Kasumi-1 (cell line): ENCODE results near the gene RABGAP1.

Experiments
- DNase-seq, 2 experiments: peaks; one replicate each; lab custom pipeline; 2025; lab: John Stamatoyannopoulos, UW

Gene RABGAP1

DNA sequence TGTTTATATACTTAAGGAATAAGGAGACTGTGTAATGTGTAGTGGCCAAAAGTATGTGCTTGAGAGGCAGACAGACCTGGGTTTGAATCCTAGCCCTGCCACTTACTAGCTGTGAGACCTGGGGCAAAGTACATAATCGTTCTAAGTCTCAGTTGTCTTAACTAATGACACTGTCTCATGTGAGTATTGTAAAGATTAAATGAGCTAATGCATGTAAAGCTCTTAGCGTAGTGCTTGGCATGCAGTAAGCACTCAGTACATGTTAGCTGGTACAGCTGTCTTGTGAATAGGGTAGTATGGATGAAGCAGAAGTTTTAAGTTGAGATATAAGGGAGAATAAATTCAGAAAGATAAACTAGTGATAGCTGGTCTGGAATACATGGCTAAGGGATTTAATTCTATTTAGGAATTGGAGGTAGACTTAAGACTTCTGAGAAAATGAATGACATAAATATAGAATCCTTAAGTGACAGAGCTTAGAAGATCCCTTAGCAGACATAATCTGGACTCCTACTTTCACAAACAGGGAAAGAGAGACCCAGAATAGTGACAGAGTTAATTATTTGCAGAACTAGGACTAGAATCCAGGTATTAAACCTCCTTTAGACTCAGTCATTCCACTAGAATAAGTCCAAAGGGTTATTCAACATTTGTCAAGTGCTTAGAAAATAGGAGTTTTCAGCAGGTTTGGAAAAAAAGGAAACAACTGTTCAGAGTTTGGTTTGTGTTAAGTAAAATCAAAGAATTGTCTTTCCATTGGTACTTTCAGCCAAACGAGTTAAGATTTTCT is 105.8 kb downstream of the RABGAP1 start:
- no peak for DNase-seq

DNA sequence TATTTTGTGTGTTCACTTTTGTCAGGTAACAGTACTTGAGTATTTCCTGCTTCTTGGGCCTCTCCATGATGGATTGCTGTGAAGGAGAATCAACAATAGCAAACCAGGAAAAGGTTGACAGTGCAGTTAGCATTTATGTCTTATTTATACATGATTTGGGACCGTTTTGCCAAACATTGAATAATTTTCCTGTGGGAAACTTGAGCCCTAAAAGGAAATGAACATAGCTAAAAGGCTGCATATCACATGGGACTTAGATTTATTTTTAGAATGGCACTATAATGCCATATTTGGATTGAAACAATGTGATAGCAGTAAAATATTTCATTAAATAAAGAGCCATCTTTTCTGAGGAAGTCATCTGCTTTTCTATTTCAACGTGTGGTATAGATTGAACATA is 107.9 kb downstream of the RABGAP1 start:
- no peak for DNase-seq

DNA sequence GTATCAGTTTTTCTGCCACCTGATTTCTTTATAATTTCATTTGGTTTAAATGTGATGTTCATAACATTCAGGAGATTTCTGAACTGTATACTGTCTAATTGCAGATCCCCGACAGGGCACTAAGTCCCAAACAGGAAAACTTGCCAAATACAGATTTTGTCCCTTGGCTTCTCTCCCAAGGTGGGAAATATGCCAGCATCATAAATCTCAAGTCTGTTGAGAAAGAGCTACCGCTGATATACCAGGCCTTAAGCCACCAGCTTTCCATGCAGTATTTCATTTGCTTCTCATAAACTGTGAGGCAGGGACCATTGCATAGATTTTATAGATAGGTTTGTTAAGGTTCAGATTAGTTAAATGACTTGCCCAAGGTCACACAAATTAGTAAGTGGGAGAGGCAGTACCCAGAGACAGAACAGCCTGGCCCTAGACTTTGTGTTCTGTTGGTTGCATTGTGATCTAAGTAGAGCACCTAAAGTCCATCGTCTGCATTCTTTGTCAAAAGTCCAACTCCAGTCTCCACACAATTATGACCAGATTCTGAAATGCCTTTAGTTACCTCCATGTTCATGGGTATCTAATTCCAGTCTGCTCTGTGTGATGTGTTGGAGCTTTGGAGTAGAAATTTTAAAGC is 108.9 kb downstream of the RABGAP1 start:
- DNase-seq: no peak

DNA sequence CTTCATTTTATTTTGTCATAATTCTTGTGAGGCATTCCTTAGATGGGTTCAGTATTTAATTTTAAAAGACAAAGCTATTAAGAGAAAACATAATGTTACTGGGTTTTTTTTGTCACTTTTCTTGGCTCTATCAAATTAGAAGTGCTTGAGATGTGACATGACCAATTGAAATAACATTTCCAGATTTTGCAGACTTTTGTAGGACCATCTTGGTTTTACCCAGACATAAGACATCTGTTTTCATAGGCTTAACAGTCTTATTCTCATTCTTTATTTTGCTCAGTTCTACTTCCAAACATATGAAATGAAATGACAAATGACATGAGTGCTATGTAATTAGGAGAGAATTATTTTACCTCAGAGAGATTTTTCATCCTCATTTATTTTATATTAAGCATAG is 112.2 kb downstream of the RABGAP1 start:
- DNase-seq: no peak

DNA sequence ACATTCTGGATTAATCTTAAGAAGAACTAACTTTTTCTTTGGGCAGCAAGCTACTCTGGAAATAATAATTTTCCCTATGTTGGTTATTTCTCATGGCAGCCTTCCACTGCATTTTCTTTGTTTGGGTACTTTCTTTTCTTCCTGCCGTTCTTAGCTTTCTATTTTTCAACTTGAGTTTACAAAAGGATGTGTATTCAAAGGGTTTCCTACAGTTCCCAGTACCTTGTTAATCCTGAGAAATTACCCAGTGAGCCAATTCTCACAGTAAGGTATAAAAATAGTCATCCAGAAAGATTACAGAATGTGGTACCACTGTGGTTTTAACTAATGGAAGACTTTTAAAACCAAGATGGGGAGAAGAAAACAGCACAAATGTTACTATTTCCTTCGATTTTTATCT is 112.9 kb downstream of the RABGAP1 start:
- DNase-seq: no peak

DNA sequence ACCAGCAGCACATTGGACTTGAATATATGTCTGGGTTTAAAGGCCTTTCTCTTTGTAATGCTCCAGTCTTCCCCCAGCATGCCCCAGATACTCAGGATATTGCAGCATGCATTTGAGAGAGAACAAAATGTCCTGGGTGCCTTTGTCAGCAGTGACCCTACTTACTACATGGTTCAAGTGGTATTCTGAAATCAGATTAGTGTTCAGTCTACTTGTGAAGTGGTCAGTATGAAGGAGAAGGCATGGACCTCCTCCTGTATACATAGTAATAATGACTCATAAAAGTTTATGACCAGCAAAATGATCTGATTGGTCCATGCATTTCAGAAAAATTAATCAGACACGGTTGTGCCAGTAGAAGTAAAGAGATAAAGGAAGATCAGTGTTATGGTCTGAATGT is 118.0 kb downstream of the RABGAP1 start:
- no peak for DNase-seq

DNA sequence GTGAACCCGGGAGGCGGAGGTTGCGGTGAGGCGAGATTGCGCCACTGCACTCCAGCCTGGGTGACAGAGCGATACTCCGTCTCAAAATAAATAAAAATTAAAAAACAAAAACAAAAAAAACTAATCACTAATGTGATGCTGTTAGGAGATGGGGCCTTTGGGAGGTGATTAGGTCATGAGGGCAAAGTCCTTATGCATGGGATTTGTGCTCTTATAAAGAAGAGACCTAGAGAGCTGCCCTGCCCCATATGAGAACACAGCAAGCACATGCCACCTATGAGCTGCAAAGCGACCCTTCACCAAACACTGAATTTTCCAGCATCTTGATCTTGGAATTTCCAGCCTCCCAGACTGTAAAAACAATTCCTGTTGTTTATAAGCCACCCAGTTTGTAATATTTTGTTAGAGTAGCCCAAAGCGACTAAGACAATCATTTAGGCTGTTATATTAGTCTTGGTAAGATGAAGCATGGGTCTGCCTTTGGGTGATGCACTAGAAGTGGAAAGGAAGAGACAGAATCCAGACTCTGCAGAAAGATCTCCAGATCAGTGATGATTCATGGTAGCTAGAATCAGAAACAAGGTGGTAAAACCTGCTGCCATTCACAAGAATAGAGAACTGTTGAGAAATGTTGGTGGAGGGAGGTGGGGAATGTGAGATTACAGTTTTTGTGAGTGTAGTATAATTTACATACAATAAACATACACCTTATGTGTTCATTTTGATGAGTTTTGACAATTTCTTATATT is 118.8 kb downstream of the RABGAP1 start:
- no peak for DNase-seq

DNA sequence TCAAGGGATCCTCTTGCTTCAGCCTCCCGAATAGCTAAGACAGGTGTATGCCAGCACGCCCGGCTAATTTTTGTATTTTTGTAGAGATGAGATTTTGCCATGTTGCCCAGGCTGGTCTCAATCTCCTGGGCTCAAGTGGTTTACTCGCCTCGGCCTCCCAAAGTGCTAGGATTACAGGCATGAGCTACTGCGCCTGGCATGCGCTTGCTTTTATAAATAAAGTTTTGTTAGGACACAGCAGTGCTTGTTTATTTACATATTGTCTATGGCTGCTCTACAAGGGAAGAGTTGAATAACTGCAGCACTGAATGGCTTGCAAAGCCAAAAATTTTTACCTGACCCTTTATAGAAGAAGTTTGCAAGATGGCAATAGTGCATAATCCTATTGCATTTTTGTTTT is 120.4 kb downstream of the RABGAP1 start:
- DNase-seq: no peak

DNA sequence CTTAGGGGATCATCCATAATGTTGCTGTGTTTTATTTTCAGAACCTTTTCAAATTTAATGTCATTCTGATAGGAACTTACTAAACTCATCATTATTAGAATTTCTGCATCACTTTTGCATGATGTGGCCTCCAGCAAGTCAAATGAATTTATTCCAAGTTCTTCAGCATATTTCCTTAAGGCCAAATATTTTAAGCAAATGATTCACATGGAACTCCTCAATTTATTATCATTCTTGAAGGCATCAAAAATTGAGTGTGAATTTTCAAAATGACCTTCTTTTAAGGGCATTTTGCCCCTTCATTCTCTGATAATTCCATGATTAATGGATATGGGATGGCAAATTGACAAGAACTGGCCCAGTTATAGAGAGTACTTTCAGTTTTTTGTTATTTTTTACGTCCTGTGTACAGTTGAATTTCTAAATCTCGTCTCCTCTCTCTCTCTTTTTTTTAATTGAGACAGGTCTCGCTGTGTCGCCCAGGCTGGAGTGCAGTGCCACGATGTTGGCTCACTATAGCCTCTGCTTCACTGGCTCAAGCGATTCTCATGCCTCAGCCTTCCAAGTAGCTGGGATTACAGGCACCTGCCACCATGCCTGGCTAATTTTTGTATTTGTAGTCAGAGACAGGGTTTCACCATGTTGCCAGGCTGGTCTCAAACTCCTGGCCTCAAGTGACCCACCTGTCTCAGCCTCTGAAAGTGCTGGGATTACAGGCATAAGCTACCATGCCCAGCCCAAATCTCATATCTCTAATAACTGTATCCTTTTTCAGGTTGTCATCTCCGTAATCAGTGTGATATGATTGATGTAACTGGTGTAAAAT is 121.7 kb downstream of the RABGAP1 start:
- DNase-seq: no peak

DNA sequence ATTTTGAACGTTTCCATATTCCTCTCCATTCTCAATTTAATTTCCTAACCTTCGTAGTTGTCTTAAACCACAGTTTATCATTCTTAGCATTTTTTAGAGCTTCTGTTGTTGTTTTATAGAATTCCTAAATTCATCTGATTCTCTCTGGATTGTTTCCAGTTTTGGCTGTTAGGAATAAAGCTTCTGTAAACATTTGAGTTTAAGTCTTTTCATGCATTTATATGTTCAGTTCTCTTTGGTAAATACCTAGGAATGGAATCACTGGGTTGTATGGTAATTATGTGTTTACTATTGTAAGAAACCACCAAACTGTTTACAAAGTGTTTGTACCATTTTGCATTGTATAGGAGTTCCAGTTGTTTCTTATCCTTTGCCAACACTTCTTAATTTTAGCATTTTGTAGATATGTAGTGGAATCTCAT is 122.4 kb downstream of the RABGAP1 start:
- no peak for DNase-seq

DNA sequence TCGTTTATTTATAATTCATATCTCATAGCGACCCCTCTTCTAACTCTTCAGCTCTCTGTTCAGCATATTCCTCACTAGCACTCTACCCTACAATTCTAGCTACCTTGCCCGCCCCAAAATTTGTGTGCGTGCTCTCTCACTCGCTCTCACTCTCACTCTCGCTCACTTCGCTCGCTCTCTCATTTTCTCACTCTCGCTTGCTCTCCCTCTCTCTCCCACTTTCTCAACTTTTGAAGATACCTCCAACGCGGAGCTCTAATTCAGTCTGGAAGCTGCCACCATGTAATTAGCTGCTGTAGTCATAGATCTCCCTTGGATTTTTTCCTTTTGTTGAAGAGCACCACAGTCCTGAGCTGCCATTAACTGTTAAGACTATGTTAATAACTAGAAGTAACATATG is 123.1 kb downstream of the RABGAP1 start:
- no peak for DNase-seq

DNA sequence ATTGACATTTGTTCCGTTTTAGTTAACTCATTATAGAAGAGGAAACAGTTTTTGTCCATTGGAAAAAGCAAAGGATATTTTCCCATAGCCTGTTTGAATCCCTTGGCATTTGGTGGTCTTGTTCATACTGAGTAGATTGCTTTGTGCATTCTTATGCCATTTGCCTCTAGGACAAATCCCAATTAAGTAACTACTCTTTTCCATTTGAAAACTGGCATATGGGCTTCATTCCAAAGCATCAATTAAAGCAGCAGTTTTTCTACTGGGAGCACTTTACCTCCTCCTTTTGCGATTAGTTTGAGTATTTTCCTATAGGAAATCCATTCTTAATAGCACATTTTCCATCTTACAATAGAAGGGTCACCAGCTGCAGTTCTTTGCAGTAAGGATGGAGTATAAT is 123.9 kb downstream of the RABGAP1 start:
- DNase-seq: no peak

DNA sequence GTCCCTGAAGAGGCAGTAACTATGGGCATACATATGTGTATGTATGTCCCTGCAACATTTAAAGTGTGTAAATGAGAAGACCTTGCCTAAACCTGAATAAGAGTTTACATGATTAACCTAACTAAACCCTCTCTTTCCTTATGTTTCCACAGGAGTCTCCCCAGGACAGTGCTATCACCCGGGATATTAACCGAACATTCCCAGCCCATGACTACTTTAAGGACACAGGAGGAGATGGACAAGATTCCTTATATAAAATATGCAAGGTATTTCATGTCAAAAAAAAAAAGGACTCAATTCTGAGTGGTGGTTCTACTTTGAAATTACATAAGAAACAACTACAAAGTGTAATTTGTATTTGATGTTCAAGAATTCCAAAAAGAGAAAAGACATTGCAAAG is 124.4 kb downstream of the RABGAP1 start:
- DNase-seq: no peak

DNA sequence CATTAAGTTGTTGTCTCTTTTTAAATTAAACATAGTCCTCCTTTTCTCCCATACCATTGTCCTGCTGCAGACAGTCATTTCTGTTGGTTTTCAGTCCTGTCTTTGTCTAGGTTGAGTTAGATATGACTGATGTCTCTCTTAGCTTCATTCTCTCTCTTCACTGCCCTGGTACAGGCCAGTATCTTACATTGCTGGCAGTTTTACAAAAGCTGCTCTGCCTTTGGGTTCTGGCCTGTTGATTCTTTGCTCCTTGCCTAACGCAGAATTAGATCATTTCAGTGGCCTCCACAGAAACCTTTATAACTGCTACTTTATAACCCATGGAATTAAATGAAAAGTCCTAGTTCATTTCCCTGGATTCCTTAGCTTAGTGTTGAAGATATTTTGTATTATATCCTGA is 126.3 kb downstream of the RABGAP1 start:
- no peak for DNase-seq

DNA sequence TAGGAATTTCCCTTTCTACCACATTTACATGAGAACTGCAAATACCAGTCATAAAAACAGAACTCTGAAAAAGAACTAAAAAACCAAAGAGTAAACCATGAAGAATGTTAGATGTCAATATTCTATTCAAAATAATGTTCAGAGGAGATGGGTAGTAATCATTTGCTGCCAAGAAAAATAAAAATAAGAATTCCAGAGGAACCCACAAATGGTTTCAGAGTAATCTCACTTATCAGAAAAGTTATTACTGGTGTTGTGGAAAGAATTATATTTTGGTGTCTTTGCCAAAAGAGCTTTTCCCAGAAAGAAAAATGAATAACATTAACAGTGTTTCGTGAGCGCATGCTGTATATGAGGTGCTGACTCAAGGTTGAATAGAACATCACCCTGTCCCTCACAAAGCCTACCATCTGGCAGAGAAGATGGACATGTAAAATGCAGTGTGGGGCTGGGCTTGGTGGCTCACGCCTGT is 128.2 kb downstream of the RABGAP1 start:
- DNase-seq: no peak

DNA sequence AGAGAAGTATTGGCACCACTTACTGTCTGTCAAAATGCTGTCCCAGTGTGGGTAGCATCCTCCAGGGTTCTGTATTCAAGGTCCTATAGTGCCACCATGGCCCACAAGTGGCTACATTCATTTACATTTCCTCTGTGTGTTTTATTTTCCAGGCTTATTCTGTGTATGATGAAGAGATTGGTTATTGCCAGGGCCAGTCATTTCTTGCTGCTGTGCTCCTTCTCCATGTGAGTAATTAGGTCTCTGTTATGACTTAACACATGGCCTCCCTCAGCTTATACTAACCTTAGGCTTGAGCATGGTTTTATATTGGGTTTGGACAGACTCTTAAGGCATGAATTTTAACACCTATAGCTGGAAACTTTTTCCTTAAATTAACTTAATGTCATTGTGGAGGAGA is 129.4 kb downstream of the RABGAP1 start:
- no peak for DNase-seq

DNA sequence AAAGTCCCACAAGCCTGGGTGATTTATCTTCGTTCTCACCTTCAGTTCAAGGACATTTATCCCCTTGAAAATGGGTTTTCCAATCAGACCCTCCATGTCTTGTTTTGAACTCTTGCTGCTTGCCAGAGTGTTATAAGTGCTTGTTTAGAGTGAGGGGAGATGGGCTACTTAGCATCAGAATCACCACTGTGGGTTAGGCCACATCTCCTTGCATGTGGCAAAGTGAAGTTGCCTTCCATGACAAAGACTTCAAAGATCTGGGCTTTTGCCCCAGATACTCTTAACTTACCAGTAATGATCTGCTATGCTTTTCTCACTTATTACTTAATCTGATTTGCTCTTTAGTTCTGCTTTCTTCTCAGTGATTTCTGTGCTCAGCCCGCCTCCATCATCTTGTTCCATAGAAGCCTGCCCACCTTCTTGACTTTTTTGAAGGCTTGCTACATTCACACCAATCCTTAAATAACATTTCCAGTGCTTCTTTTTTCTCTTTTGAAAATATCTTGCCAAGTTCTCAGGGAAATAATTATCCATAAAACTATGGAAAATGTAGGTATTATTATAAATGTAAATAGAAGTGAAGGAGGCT is 131.7 kb downstream of the RABGAP1 start:
- DNase-seq: no peak

DNA sequence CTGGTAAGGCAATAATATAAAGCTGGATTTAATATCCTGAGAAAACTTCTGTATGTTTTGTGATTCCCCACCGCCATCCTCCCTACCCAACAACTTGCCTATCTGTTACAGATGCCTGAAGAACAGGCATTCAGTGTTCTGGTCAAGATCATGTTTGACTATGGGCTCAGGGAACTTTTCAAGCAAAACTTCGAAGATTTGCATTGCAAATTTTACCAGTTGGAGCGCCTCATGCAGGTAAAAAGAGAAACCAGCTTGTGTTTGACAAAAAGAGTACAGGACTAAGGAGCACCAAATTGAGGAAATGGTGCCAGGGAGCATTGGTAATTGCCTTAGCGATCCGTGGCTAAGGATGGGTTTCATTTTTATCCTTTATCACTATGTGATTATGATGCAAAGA is 132.6 kb downstream of the RABGAP1 start:
- DNase-seq: no peak

DNA sequence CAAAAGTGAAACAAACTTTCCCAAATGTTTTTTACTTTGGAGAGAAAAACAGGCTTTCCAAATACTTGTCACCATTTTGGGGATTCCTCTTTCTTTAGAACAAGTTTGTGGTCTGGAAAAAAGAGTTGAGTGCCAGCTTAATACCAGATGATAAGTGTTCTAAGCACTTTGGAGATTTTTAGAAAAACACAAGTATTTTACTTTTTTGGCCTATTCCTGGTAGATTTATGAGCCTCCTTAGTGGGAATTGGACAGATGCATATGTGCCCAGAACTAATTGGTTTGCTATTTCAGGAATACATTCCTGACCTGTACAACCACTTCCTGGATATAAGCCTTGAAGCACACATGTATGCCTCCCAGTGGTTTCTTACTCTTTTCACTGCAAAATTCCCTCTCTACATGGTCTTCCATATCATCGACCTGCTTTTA is 133.2 kb downstream of the RABGAP1 start:
- DNase-seq: no peak

DNA sequence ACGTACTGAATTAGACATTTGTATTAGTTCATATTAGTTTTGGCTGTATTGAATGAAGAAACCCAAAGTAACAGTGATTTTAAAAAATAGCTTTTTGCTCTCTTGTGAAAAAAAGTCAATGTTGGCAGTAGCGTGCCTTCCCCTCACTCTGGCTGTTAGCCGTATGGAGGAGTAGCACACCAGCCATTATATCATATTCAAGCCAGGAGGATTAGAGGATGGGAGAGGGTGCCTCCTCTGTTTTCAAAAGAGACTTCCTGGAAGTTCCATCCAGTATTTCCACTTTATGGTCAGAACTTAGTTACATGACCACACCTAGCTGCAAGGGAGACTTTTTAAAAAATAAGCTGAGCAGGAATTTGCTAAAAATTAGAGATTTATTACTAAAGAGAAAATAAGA is 133.8 kb downstream of the RABGAP1 start:
- DNase-seq: no peak

DNA sequence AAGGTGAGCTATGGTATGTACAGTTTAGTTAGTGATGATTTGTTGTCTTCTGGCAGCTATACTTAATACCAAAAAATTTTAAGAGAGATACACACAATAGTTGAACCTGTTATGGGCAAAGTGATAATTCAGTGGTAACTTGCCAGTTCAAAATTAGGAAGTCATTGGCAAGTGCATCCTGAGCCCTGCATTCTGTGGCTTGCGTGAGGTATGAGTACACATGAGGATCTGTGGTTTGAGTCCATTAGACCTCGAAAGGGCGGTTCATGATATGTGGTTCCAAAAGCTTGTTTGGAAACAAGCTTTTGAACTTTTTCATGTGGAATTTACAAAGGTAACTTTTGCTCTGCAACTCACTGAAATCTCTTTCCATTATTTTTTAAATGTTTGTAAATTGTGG is 139.6 kb downstream of the RABGAP1 start:
- DNase-seq: peak; percentile 10 to 32

DNA sequence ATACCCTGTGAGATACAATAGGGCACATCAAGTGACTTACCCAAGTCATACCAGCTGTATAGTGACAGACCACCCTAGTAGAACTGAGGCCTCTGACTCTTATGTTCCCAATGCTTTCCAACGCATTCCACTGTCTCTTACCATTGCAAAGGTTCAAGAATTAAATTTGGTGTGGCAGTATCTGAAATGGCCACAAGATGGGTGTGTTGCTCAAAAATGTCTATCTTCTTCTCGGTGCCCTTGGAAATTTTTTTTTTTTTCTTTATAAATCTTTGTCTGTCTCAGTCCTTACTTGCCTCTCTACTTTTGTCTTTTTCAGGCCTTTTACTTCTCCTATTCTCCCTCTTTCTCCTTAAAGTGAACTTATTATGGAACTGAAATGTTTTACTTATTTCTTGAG is 141.0 kb downstream of the RABGAP1 start:
- DNase-seq: peak; percentile 52 to 71
